Activated CD8-positive, alpha-beta memory T cell treated with anti-CD3 and anti-CD28 coated beads, Interleukin-2, amount 50 U/mL, for 4 hours (primary cell): ENCODE data around the gene BRI3BP.
A peak's percentile ranks its signal among the peaks of the same experiment; 100 is the strongest.
"Not testable (repeated sequence)": the region's sequence is repeated elsewhere in the genome, so short reads cannot be mapped to it uniquely, and the experiment has no call there.

Experiments used
- DNase-seq: peaks from one replicate; pipeline ENCODE4 v3.0.0-alpha.2; 2020

Gene BRI3BP

GRCh38 chr12:124976999-124977398, 16.4 kb upstream of the BRI3BP start:
- DNase-seq, result no peak

DNA sequence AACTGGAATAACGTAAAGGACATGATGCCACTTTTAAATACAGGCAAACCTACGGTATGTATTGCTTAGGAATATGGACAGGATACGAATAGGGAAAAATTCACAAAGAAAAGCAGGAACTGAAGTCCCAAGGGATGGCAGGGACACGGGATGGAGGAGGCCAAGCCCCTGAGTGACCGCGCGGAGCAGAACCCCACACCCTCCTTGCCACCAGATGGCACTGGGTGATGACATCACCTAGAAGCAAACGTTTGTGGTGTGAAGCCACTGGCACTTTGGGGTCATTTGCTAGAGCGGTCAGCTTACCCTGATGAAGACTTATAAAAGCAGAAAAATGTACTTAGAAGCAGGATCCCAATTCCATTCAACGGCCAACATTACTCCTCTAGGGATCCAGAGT, 13.9 kb upstream of the BRI3BP start:
- DNase-seq, result no peak

- DNase-seq, result no peak
Measured at GRCh38 chr12:124980098-124980892, 13.2 kb upstream of the BRI3BP start.

GRCh38 chr12:124986876-124987275, 6.6 kb upstream of the BRI3BP start:
- DNase-seq, result not testable (repeated sequence)

DNA sequence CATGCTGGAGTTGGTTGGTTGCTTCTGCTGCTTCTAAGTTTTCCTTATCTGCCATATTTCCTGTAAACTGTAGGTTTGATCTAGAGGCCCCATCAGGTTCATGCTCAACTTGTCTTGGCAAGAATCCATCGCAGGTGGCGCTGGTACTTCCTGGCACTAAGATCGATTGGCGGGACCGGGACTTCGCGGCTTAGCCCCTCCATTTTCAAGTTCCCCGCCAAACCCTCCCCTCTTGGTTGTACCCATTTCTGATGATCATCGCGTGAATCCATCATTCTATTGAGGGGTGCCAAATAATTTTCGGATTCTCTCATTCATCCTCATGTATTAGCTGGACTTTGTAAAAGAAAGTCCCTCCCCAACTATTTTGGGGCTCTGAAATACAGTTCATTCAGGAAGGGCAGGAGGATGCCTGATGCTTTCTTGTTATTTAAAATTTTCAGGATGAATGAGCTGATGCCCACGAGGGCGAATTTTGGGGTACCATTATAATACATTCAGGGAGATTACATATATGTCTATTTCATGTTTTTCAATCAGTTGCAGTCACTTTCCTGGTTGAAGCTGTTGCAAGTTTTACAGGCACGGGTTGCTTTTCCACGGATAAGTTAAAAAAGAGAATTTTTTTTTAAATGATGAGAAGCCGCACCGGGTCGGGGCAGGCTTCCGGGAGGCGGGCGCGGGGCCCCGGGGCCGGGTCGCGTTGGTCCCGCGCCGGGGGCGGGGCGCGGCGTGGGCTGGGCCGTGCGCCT, 395 bp upstream of the BRI3BP start:
- DNase-seq, result peak; percentile 77

GRCh38 chr12:124994437-124994975, 1.1 kb downstream of the BRI3BP start:
- DNase-seq, result no peak

- no peak for DNase-seq
Measured at GRCh38 chr12:124995200-124995961, 1.9 kb downstream of the BRI3BP start.

DNA sequence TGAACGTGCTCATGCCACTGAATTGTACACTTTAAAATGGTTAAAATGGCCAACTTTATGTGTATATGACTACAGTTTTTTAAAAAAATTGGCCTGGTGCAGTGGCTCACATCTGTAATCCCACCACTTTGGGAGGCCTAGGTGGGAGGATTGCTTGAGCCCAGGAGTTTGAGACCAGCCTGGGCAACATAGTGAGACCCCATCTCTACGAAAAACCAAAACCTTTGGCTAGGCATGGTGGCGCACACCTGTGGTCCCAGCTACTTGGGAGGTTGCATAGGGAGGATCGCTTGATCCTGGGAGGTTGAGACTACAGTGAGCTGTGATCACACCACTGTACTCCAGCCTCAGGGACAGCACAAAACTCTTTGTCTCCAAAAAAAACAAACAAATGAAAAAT, 5.3 kb downstream of the BRI3BP start:
- no peak for DNase-seq

DNA sequence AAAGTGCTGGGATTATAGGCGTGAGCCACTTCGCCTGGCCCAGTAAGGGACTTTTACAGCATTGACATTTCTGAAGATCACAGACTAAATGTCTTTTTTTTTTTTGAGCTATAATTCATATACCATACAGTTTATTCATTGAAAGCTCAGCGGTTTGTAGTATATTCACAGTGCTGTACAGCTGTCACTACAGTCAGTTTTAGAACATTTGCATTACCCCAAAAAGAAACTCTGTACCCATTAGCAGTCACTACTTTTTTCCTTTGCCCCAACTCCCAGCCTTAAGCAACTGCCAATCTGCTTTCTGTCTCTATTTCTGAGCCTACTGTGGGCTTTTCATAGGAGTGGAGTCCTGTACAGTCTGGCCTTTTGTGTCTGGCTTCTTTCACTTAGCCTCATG, 8.2 kb downstream of the BRI3BP start:
- DNase-seq, result no peak

- no peak for DNase-seq
Measured at GRCh38 chr12:125003021-125003420, 9.6 kb downstream of the BRI3BP start.

DNA sequence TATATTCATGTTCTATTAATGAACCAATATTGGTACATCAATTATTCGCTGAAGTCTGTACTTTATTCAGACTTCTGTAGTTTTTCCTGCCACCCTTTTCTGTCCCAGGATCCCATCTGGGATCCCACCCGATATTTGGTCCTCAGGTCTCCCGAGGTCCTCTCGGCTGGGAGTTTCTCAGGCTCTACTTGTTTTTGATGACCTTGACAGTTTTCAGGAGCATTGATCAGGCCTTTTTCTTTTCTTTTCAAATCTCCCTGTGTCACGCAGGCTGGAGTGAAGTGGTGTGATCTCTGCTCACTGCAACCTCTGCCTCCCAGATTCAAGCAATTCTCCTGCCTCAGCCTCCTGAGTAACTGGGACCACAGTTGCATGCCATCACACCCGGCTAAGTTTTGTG, 11.2 kb downstream of the BRI3BP start:
- no peak for DNase-seq

DNA sequence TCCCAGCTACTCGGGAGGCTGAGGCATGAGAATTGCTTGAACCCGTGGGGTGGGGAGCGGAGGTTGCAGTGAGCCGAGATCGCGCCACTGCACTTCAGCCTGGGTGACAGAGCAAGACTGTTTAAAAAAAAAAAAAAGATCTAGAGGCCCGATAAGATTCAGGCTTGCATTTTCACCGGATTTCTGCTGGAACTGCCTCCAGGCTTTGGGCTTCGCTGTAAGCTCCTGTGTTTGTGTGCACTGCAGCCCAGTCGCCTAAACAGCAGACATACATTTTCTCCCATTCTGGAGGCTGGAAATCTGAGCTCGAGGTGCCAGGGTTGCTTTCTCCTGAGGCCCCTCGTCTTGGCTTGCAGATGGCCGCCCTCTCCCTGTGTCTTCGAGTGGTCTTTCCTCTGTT, 12.2 kb downstream of the BRI3BP start:
- DNase-seq, result no peak

DNA sequence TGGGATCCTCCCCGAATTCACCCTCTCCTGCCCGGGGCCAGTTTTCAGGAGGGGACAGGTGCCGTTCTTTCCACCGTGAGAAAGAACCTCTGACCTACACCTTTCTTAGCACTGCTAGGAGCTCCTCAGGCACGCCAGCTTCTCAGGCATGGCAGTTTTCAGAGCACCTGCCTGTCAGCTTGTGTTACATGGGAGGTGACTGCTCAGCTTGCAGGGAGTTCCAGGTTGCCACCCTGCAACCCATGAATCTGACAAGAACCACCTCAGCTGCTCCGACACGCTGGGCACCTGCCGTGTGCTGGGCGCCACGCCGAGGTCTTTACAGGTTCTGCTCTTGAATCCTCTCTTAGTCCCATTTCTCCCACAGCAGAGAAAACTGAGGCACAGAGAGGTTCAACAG, 12.9 kb downstream of the BRI3BP start:
- no peak for DNase-seq

GRCh38 chr12:125013816-125014442, 20.5 kb downstream of the BRI3BP start:
- no peak for DNase-seq

- no peak for DNase-seq
Measured at GRCh38 chr12:125014526-125014925, 21.1 kb downstream of the BRI3BP start.

GRCh38 chr12:125015680-125016310, 22.4 kb downstream of the BRI3BP start:
- no peak for DNase-seq

GRCh38 chr12:125017801-125018200, 24.4 kb downstream of the BRI3BP start:
- no peak for DNase-seq

- DNase-seq, result no peak
Measured at GRCh38 chr12:125018356-125018755, 24.9 kb downstream of the BRI3BP start.

DNA sequence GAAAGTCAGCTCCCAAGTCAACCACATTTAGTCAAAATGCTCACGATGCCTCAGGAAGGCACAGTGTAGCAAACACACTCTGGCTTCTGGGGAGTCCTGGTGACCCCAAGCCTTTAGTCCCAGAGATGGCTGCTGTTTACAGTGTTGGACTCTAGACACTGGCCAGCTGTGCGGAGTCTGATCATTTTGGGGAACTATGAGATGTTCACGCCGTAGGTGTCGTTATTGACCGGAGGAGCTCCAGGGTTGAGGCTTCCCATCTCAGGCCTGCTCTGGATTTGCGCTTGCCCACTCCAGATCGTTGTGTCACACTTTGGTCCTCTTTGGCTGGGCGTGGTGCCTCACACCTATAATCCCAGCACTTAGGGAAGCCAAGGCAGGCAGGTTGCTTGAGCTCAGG, 27.7 kb downstream of the BRI3BP start:
- DNase-seq, result no peak

DNA sequence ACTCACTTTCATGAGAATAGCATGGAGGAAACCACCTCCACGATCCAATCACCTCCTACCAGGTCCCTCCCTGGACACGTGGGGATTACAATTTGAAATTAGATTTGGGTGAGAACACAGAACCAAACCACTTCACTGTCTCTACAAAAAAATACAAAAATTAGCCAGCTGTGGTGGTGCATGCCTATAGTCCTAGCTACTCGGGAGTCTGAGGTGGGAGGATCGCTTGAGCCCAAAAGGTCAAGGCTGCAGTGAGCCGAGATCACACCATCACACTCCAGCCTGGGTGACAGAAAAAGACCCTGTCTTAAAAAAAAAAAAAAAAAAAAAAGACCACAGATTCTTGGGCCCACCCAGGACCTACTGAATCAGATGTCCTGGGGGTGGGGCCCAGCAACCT, 28.3 kb downstream of the BRI3BP start:
- no peak for DNase-seq

DNA sequence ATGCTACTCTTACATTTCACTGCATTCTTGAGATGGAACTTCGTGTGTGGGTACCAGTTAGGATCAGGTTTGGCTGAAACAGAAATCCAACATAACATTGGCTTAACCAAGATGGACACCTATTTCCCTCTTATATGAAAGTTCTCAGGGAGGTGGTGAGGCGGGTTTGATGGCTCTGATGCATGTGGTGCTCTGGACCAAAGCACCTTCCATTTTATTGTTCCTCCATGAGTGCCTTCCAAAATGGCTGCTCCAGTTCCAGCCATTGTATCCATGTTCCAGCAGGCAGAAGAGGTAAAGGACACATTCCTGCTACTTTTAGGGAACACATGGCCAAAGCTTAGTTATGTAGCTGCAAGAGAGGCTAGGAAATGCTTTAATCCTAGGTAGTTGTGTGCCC, 29.6 kb downstream of the BRI3BP start:
- no peak for DNase-seq

- DNase-seq, result no peak
Measured at GRCh38 chr12:125024949-125025563, 31.6 kb downstream of the BRI3BP start.
